T1000 (cell line): Measurements from ENCODE around the gene APBB3.
"Not testable (repeated sequence)": the region's sequence is repeated elsewhere in the genome, so short reads cannot be mapped to it uniquely, and the experiment has no call there.

Source experiments
- DNase-seq: peaks from one replicate; lab custom pipeline; 2025; ENCODE audit warnings: mixed read lengths; lab: John Stamatoyannopoulos, UW

Gene APBB3

GRCh38 chr5:140564196-140565023, at the start of gene APBB3, which contains the start of gene SLC35A4:
Gene APBB3, minus strand, starts transcription at chr5:140564598. Its CDS starts 353 bp downstream, at chr5:140564245.
Gene SLC35A4, plus strand, starts transcription at chr5:140564828. Its CDS starts 2,342 bp downstream, at chr5:140567170.
- peak; percentile 95 for DNase-seq

DNA sequence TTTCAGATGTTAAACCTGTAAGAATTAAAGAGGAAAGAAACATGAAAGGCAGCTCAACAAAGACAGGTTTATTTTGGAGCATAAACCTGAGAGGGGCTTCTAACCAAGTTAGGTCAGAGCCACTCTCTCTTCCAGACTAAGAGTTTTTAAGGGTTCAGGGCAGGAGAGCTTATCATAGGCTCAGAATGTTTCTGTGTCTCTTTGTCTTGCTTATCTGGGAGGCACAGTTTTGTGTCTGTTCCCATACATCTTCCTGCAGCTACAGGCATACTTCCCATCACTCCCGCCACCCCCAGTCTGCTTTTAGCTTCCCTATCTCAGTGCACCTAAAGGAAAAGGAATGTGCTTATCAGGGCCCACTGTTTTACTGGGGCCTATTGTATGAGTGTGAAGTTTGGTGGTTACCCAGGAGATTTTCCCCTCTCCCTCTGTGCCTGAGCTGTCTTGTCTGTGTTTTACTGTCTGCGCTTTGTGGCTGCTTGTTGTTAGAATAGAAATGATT, 46.7 kb upstream of the APBB3 start:
- no peak for DNase-seq

DNA sequence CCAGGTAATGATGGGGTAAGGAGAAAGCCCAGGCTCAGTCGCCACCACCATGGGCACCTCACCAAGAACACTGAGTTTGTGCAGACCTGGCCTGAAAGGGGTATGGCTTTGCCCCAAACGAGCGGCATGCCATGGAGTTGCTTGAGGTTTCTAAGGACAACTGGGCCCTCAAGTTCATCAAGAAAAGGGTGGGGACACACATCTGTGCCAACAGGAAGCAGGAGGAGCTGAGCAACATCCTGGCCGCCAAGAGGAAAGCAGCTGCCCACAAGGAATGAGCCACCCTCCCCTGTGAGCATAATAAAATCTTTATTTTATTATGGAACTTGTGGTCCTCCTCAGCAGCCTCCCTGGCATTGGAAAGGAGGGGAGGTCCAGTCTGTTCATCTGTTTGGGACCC, 44.7 kb upstream of the APBB3 start:
- no peak for DNase-seq

- DNase-seq, result no peak
These were observed 44.3 kb upstream of the APBB3 start for GRCh38 chr5:140608722-140609121.

DNA sequence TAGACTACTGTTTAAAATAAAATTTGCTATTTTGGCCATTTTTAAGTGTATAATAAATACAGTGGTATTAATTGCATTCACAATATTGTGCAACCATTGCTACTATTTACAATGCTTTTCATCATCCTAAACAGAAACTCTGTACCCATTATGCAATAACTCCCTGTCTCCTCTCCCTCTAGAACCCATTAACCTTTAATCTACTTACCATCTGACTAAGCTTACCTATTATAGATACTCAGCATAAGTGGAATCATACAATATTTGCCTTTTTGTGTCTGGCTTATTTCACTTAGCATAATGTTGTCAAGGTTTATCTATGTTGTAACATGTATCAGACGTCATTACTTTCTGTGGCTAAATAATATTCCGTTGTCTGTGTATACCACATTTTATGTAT, 42.6 kb upstream of the APBB3 start:
- DNase-seq, result no peak

DNA sequence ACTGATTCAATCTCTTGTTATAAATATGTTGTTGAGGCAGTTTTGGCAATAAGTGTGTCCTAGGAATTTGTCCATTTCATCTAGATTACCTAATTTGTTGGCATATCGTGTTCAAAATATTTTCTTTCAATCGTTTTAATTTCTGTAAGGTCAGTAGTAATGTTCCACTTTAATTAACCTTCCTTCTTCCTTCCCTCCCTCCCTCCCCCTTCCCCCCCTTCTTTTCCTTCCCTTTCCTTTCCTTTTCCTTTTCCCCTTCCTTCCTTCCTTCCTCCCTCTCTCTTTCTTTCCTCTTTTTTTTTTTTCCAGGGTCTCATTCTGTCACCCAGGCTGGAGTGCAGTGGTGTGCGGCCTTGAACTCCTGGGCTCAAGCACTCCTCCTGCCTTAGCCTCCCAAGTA, 41.5 kb upstream of the APBB3 start:
- no peak for DNase-seq

GRCh38 chr5:140603734-140604133, 39.3 kb upstream of the APBB3 start:
- DNase-seq, result no peak

GRCh38 chr5:140603446-140603698, 39.0 kb upstream of the APBB3 start:
- DNase-seq, result not testable (repeated sequence)

DNA sequence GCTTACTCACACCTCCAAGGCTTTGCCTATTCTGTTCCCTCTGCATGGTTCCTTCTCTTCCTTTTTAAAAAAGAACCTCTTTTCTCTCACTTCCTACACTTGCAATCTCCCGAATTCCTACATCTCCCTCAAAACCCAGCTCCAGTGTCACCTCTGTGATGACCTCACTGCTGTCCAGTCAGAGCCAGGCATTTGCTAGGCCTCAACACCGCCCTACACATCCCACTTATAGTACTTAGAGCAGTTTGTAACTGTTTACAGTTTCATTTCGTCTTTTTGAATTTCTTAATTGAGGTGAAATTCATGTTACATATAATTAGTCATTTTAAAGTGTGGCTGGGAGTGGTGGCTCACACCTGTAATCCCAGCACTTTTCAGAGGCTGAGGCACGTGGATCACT, 37.7 kb upstream of the APBB3 start:
- DNase-seq, result no peak

- DNase-seq, result no peak
These were observed 35.7 kb upstream of the APBB3 start for GRCh38 chr5:140600096-140600495.

GRCh38 chr5:140598836-140599235, 34.4 kb upstream of the APBB3 start:
- no peak for DNase-seq

GRCh38 chr5:140596321-140596741, 31.9 kb upstream of the APBB3 start:
- no peak for DNase-seq

- no peak for DNase-seq
These were observed 31.3 kb upstream of the APBB3 start for GRCh38 chr5:140595538-140596300.

- DNase-seq, result no peak
These were observed 29.8 kb upstream of the APBB3 start for GRCh38 chr5:140594169-140594568.

GRCh38 chr5:140593070-140593469, 28.7 kb upstream of the APBB3 start:
- DNase-seq, result not testable (repeated sequence)

- no peak for DNase-seq
These were observed 27.5 kb upstream of the APBB3 start for GRCh38 chr5:140591747-140592372.

DNA sequence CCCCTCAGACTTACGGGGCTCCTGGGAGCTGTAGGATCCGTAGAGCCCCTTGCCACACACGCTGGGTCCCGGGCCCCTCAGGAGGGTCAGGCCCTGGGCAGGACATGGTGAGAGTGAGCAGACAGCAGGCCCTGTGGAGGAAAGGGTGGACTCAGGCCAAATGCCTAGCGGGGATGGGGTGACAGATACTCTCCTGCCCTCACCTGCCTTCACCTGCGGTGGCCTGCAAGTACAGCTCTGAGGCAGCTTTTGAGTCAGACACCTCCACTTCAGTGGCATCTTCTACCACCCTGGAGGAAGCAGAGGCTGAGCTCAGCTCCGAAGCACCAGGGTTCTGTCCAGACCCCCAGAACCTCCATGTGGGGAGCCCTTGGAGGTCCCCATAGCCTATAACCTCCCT, 26.5 kb upstream of the APBB3 start:
- no peak for DNase-seq

- DNase-seq, result no peak
These were observed 24.1 kb upstream of the APBB3 start for GRCh38 chr5:140588311-140589070.

DNA sequence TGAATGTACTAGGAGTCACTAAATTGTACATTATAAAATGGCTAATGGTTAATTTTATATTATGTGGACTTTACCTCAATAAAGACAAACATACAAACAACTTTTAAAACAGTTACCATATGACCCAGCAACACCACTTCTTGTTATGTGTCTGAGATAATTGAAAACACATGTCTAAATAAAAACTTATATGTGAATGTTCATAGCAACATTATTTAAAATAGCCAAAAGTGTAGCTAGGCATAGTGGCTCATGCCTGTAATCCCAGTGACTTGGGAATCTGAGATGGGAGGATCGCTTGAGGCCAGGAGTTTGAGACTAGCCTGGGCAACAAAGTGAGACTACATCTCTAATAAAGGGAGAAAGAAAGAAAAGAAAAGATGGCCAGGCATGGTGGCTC, 23.1 kb upstream of the APBB3 start:
- no peak for DNase-seq

DNA sequence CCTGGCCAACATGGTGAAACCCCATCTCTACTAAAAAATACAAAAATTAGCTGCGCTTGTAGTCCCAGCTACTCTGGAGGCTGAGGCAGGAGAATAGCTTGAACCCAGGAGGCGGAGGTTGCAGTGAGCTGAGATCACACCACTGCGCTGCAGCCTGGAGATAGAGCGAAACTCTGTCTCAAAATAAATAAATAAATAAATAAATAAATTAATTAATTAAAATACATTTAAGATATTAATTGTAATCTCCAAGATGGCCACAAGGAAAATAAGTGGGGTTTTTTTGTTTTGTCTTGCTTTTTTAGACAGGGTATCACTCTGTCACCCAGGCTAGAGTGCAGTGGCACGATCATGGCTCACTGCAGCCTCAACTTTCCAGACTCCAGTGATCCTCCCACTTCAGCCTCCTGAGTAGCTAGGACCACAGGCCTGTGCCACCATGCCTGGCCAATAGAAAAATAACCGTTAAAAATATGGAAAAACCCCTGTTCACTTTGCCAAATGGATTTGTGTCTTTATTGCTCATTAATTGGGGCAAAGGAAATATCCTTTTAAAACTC, 14.9 kb upstream of the APBB3 start:
- DNase-seq, result not testable (repeated sequence)

- DNase-seq, result no peak
These were observed 12.4 kb upstream of the APBB3 start for GRCh38 chr5:140576776-140577201.

GRCh38 chr5:140575309-140575708, 10.9 kb upstream of the APBB3 start:
- no peak for DNase-seq
